ENCODE data around the gene CCDC141.

The CCDC141 gene

DNA sequence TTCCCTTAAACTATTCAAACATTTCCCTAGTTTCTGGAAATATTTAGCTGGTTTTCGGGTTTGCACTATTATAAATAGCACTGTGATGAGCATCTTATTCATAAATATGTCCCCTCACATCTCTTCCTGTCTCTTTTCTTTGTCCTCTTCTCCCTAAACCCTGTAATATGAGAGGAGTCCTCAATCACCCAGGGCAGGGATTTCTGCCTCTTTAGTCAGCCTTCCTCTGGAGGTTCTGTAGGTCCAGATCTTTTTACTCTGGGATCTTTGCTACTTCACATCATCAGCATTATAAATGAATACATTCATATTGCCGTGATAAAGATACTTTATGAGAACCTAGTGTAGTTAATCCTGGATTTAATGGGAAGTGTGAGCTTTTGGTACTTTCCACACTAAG lies 154.8 kb downstream of the CCDC141 start:
- in situ Hi-C loops (cut with HindIII; ENCODE audit: low sequenced_read_pairs), result no loop called here
- no peak for DNase-seq (ENCODE audit: low read depth)
- TF ChIP-seq, protein P1, sequence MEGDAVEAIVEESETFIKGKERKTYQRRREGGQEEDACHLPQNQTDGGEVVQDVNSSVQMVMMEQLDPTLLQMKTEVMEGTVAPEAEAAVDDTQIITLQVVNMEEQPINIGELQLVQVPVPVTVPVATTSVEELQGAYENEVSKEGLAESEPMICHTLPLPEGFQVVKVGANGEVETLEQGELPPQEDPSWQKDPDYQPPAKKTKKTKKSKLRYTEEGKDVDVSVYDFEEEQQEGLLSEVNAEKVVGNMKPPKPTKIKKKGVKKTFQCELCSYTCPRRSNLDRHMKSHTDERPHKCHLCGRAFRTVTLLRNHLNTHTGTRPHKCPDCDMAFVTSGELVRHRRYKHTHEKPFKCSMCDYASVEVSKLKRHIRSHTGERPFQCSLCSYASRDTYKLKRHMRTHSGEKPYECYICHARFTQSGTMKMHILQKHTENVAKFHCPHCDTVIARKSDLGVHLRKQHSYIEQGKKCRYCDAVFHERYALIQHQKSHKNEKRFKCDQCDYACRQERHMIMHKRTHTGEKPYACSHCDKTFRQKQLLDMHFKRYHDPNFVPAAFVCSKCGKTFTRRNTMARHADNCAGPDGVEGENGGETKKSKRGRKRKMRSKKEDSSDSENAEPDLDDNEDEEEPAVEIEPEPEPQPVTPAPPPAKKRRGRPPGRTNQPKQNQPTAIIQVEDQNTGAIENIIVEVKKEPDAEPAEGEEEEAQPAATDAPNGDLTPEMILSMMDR (IDR thresholded peaks at IDR 0.05; ENCODE audit: low read depth, low read length, missing control alignments), result no peak
- no peak overlapping the region for H3K4me3 ChIP-seq (ENCODE audit: low read depth, low read length)

DNA sequence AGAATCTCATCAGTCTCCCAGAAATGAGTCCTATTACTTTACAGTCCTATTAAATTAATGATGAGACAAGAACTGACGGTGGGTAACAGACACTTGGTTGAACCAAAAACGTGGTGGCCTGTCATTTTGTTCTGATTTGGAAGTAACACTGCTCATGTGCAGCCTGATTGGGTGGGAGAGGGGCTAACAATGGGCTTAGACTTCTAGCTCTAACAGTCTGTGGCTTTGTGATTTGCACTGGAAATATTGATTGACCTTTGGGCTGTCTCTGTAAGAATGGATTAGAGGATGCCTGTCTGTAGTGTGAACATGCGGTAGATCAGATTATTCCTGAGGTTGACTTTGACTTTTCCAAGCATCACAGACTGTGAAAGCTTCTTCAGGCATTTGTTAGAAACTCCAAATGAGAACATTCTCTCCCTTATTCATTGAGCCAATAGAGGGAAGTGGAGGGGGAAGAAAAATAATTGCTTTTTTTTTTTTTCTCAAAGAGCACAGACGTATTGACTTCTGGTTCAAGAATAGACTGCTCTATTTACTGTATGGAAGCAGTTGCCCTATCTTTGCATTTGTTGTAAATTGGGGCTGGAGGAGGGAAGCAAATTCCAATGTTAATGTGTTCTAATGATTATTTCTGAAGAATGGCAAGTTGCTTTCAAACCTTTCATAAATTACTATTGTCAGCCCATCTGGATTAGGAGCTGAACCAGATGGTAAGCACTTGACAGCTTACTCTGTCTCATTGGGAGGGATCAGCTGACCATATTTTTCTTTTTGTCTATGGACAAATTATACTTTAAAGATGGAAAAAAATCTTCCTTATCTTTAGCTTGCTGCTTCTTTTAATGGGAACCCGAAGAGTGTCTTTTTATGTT lies 156.9 kb downstream of the CCDC141 start:
- in situ Hi-C loops (cut with HindIII; ENCODE audit: low sequenced_read_pairs), result no loop called here
- no peak overlapping the region for H3K4me3 ChIP-seq (ENCODE audit: low read depth, low read length)
- TF ChIP-seq, protein P1 (IDR thresholded peaks at IDR 0.05; ENCODE audit: low read depth, low read length, missing control alignments), result no peak
- DNase-seq (ENCODE audit: low read depth), result no peak

DNA sequence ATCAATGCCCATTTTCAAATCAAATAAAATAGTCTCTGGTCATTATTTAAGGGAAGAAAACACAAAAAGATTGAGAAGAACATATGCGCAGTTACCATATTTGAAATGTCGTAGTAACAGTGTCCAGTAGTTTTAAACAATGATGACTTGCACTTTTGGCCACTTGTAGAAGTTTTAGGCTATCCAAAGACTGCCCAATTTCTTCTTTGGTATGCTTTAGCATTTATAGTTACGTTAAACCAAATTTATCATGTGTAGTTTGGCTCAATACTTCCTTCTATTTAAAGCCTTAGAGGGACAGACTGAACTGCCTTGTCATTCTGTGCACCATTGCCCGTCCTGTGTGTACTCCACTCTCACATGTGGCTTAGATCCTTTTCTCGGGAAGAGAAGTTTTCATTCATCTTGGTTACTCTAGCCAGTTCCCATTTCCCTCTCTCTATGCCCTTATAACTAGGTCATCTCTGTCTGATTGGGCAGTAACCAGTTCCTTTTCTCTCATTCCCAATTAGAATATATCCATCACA lies 157.9 kb downstream of the CCDC141 start:
- TF ChIP-seq, protein P1 (IDR thresholded peaks at IDR 0.05; ENCODE audit: low read depth, low read length, missing control alignments), result no peak
- no peak for DNase-seq (ENCODE audit: low read depth)
- no peak overlapping the region for H3K4me3 ChIP-seq (ENCODE audit: low read depth, low read length)
- in situ Hi-C loops (cut with HindIII; ENCODE audit: low sequenced_read_pairs), result no loop called here

DNA sequence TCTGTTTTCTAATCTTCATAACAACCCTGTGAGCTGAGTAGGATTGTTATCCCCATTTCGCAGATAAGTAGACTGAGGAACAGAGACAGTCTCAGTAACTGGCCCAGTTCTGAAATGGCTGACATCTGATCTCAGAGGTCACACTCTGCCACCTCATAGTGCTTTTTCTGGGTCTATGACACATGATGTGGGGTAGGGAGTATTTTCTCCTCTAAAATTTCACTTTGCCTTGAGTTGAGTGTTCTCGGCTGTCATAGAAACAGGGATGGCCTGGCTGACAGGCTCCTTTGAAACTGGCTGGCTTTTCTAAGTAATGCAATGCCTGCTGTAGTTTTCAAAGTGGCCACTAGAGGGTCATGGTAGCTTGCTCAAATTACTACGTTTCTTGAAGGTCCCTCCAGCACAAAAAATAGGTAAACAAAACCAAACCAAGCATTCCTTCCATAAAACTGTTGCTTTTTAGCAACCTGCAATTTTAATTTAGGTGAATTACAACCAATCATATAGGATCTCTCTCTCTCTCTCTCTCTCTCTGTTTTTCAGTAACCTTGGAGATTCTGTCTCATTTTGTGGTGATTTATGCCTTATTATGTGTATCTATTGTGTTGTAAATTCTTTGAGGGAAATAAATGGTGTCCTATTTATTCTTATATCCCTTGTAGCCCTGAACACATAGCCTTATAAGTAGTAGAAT lies 158.5 kb downstream of the CCDC141 start:
- peak; percentile 68 for DNase-seq (ENCODE audit: low read depth)
- TF ChIP-seq, protein P1 (IDR thresholded peaks at IDR 0.05; ENCODE audit: low read depth, low read length, missing control alignments), result peak; percentile 98
- H3K4me3 ChIP-seq (ENCODE audit: low read depth, low read length), result no peak overlapping the region
- in situ Hi-C loops (cut with HindIII; ENCODE audit: low sequenced_read_pairs), result no loop called here

DNA sequence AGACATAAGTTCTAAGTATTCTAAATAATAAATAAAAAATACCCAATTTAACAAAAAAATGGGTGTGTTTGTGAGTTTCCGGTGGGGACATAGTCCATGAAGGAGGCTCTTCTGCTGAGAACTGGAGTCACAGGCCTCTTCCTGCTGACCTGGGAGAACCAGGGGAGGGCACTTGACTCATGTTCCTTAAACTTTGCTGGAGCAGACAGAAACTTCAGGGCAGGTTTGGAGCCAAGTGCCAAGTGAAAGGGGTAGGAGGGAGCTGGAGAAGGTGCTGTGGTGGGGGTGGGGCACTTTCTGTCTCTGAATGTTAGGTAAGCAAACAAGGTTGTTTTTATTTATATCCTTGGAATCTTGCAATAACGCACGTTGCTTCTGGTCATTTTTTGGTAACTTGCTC lies 163.9 kb downstream of the CCDC141 start:
- in situ Hi-C loops (cut with HindIII; ENCODE audit: low sequenced_read_pairs), result no loop called here
- no peak overlapping the region for H3K4me3 ChIP-seq (ENCODE audit: low read depth, low read length)
- DNase-seq (ENCODE audit: low read depth), result no peak
- TF ChIP-seq, protein P1 (IDR thresholded peaks at IDR 0.05; ENCODE audit: low read depth, low read length, missing control alignments), result no peak

DNA sequence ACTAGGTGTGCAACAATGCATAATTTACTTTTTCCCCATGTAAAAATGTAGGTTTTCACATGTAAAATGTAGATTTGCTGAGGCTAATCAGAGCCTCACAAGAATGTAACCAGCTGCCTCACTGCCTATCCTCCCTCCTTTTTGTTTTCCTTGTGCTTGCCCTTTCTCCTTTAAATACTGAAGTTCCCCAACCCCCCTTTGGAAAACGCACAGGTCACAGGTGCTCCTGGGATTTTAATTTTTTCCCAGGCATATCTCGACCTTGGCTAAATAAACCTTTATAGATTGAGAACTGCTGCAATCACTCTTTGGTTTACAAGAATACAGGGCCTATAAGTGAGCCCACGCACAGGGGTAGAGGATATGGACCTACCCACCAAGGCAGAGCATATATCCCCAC lies 165.5 kb downstream of the CCDC141 start:
- DNase-seq (ENCODE audit: low read depth), result no peak
- TF ChIP-seq, protein P1 (IDR thresholded peaks at IDR 0.05; ENCODE audit: low read depth, low read length, missing control alignments), result no peak
- H3K4me3 ChIP-seq (ENCODE audit: low read depth, low read length), result no peak overlapping the region
- in situ Hi-C loops (cut with HindIII; ENCODE audit: low sequenced_read_pairs), result no loop called here
